ENCODE results near the gene SLC6A4.

GRCh38 chr17:30238003-30238344, 2.5 kb upstream of the SLC6A4 start:
- no peak for TF ChIP-seq YY1 (IDR thresholded peaks at IDR 0.05; ENCODE audit: low read depth)
- TF ChIP-seq, protein P1, sequence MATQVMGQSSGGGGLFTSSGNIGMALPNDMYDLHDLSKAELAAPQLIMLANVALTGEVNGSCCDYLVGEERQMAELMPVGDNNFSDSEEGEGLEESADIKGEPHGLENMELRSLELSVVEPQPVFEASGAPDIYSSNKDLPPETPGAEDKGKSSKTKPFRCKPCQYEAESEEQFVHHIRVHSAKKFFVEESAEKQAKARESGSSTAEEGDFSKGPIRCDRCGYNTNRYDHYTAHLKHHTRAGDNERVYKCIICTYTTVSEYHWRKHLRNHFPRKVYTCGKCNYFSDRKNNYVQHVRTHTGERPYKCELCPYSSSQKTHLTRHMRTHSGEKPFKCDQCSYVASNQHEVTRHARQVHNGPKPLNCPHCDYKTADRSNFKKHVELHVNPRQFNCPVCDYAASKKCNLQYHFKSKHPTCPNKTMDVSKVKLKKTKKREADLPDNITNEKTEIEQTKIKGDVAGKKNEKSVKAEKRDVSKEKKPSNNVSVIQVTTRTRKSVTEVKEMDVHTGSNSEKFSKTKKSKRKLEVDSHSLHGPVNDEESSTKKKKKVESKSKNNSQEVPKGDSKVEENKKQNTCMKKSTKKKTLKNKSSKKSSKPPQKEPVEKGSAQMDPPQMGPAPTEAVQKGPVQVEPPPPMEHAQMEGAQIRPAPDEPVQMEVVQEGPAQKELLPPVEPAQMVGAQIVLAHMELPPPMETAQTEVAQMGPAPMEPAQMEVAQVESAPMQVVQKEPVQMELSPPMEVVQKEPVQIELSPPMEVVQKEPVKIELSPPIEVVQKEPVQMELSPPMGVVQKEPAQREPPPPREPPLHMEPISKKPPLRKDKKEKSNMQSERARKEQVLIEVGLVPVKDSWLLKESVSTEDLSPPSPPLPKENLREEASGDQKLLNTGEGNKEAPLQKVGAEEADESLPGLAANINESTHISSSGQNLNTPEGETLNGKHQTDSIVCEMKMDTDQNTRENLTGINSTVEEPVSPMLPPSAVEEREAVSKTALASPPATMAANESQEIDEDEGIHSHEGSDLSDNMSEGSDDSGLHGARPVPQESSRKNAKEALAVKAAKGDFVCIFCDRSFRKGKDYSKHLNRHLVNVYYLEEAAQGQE (IDR thresholded peaks at IDR 0.05; ENCODE audit: low read depth), result no peak
- no peak for TF ChIP-seq EP300 (IDR thresholded peaks at IDR 0.05; ENCODE audit: borderline replicate concordance)
